SKM-1 treated with dmso at 0.1 percent for 144 hours (cell line): ENCODE data around the gene EFR3B.
"Not testable (repeated sequence)": the region's sequence is repeated elsewhere in the genome, so short reads cannot be mapped to it uniquely, and the experiment has no call there.

Experiments
- DNase-seq: peaks from one replicate; lab custom pipeline; 2025; ENCODE audit not compliant: unreplicated experiment; lab: John Stamatoyannopoulos, UW

The EFR3B gene

DNA sequence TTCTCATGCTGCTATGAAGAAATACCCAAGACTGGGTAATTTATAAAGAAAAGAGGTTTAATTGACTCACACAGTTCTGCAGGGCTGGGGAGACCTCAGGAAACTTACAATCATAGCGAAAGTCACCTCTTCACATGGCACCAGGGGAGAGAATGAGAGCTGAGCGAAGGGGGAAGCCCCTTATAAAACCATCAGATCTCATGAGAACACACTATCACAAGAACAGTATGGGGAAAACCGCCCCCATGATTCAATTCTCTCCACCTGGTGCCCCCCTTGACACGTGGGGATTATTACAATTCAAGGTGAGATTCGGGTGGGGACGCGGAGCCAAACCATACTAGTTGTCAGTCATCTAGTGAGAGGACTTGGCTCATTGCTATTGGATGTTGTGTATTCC lies 60.5 kb downstream of the EFR3B start:
- not testable (repeated sequence) for DNase-seq

DNA sequence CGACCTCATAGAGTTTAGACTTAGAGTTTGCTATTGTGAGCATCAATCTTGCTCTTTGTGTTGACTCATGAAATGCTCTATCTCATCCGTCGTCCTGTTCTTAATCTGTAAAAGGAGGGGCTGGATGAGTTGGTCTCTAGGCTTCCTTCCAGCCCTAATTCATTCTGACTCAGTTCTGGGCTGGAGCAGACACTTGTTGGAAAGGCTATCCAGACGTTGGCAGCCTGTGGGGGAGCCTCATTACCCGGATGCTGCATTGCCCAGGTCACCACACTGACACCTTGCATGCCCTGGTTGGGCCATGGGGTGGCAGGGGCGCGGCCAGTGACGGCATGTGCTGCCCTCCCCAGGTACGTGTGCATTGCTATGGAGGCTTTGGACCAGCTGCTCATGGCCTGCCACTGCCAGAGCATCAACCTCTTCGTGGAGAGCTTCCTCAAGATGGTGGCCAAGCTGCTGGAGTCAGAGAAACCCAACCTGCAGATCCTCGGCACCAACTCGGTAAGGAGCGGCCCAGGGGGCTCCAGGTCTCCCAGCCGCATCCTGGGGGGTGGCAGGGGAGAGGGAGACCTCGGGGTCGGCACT lies 61.5 kb downstream of the EFR3B start:
- no peak for DNase-seq

DNA sequence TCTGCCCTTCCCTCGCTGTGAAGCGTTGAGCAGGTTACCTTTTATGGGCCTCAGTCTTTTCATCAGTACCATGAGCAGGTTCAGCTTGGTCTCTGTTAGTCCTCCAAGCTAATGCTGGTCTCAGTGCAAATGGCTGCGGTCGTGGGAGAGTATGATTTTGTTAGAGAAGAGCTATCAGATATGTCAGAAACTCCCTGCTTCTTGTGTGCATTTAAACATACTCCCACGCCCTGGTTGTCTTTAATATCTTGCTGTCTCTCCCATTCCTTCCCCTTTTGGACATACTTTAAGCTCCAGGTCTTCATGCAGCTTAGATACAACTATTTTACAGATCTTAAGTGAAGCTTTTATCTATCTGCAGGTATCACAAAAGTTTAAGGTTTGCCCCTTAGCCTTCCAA lies 62.9 kb downstream of the EFR3B start:
- no peak for DNase-seq

DNA sequence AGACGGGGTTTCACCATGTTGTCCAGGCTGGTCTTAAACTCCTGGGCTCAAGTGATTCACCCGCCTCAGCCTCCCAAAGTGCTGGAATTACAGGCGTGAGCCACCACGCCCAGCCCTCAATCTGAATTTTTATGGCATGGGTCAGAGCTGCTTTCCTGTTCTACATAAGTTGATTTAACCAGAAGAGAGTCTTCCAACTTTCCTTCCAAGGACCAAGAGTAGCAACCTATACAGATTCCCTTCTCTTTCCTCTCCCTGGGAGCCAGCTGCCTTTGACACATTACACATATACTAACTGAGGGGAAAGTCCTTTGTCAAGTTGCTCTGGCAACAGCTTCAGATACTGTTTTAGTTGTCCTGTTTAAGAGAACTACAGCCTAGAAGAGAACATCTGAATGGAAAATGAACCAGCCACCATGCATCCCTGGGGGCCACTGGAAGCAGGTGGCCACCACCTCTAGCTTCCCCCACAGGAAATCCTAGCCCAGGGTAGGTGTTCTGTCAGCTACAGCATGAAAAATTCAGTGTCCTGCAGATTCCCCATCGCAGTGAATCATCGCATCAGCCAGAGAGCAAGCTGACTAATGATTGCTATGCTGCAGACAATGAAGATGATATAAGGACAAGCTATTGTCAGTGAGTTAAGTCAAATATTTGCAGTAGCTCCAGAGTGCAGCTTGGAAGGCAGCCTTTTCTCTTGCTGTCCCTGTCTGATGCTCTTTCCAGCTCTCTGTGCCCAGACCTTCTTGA lies 63.6 kb downstream of the EFR3B start:
- no peak for DNase-seq

DNA sequence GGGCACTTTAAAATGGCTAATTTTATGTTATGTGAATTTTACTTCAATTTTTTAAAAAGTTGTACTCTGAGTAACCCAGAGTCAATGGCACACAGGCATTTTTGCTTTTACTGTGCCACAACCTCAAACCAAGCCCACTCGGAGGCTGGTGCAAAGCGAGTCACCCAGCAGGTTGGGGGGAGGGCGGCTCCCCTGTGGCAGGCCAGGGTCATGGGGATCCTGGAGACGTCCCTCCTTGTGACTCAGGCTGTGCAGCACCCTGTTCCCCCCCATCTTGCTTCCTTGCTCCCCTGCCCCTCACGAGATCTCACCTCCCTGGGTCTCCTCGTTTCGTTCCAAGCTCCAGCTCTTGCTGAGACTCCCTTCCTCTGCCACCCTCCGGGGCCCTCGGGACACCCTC lies 67.9 kb downstream of the EFR3B start:
- DNase-seq, result no peak

GRCh38 chr2:25112113-25112512 lies 70.2 kb downstream of the EFR3B start:
- DNase-seq, result no peak

DNA sequence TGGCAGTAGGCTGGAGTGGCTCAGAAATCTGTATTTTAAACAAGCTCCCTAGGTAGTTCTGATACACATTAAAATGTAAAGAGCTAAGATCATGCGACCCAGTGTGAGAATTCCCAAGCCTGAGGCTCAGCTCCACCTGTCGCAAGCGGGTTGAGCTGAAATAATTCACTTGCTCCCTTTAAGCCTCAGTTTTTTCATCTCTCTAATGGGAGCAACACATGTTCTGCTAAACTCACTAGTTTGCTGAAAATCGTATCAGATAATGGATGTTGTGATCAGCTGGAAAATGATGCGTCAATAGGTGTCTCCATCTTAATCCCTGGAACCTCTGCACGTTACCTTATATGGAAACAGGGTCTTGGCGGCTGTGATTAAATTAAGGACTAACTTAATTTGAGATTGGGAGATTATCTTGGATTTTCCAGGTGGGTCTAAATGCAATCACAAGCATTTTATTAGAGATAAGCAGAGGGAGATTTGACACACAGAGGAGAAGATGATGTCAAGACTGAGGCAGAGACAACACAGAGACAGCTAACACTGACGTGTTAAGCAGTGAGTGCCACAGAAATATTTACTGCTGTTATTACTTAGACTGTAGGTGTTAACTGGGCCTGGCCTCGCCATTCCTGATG lies 73.5 kb downstream of the EFR3B start:
- no peak for DNase-seq

GRCh38 chr2:25115902-25116301 lies 74.0 kb downstream of the EFR3B start:
- no peak for DNase-seq

DNA sequence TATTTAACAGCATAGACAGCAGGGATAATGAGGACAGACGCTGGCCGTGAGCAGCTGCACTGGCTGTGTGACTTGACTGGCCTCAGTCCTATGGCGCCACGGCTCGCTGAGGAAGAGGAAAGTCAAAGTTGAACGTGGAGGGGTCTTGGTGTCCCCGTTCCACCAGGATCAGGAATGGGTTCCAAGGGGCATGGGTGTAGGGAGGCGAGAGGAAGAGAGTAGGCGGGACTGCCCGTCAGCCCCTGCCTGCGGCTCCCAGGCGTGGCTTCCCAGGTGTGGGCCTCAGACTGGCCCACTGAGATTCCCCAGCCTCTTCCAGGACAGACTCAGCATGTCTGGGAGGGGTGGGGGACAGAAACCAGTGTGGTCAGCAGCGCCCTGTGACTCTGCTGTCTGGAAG lies 75.1 kb downstream of the EFR3B start:
- no peak for DNase-seq

DNA sequence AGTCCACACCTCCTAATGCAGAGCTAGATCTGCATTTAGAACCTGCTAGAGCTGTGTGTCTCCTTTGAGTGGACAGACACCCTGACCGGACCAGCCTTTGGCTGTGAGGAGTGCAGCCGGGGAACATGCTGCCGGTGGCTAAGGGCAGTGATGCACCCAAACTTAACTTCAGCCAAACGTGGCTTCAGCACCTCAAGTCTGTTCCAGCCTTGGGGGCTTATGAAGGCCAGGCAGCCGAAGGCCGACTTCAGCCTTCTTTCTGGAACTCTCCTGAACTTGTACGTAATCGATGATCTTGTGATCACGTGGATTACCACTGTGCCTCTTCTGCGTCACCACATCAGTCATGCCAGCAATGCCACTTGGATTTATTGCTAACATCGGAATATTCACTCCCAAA lies 77.4 kb downstream of the EFR3B start:
- no peak for DNase-seq

- no peak for DNase-seq
These were observed 80.5 kb downstream of the EFR3B start for GRCh38 chr2:25122367-25122766.

DNA sequence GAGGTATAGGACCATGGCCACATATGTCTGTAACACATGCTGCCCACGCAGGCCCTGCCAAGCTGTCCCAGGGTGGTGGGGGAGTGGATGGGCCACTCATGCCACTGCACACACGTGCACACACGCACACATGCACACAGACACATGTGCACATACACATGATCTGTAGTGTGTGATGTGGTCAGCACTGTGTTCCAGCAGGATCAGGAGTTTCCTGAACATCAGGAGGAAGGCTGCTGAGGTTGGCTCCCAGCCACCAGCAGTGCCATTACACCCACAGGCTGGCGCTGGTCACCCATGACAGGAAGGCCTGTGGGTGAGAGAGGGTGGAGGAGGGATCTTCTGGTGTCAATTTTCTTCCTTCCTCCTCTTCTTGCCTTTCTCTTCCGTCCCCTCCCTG lies 81.8 kb downstream of the EFR3B start:
- DNase-seq, result no peak

- no peak for DNase-seq
These were observed 83.3 kb downstream of the EFR3B start for GRCh38 chr2:25125189-25125588.

- no peak for DNase-seq
These were observed 84.1 kb downstream of the EFR3B start for GRCh38 chr2:25125976-25126375.

- DNase-seq, result not testable (repeated sequence)
These were observed 85.2 kb downstream of the EFR3B start for GRCh38 chr2:25127071-25127470.

GRCh38 chr2:25127646-25128045 lies 85.8 kb downstream of the EFR3B start:
- no peak for DNase-seq

DNA sequence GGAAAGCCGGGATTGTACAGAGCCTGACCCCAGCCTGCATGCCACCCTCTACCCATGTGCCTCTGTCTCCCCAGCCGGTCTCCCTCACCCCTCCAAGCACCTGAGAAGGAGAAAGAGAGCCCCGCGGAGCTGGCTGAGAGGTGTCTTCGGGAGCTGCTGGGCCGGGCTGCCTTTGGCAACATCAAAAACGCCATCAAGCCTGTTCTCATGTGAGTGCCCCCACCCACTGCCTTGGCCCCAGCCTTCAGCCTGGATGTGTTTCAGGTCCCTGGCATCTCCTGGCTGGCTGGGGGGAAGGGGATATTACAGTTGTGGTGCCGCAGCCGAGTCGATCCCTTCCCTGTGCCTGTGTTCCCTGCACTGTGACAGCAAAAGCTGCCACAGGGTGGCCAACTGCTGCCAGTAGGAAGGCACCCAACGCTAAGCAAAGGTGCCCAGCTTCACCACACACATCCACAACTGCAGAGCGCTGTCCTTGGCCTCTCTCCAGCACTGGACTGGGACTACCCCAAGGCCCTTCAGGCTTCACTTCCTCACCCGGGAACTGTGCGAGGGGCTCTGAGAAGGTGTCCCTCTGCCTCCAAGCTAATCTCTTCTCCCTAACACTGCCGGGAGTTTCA lies 88.1 kb downstream of the EFR3B start:
- DNase-seq, result no peak

- no peak for DNase-seq
These were observed 89.3 kb downstream of the EFR3B start for GRCh38 chr2:25131253-25131566.

DNA sequence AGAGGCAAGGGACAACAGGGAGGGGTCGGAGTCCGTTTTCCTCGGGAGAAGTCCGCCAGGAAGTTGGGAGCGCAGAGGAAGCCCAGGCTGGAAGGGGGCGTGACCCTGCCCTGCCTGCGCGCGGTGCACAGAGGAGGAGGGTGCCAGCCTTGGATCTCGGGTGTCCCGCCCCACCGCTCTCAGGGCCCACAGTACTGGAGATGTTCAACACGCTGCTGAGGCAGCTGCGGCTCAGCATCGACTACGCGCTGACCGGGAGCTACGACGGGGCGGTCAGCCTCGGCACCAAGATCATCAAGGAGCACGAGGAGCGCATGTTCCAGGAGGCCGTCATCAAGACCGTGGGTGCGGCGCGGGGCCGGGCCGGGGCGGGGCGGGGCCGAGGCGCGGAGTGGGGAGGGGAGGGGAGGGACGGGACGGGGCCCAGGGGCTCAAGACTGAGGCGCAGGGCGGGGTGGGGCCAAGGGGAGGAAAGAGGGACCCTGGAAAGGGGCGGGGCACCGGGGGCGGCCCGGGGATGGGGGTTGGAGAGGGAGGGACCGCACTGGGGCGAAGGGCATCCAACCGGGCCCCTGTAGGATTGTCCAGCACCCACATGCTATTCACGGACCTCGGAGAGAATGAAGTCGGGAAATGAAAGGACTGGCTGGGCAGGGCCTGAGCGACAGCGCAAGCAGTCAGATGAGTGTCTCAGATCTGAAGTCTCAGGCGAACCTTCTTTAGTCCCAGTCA lies 89.9 kb downstream of the EFR3B start:
- no peak for DNase-seq

DNA sequence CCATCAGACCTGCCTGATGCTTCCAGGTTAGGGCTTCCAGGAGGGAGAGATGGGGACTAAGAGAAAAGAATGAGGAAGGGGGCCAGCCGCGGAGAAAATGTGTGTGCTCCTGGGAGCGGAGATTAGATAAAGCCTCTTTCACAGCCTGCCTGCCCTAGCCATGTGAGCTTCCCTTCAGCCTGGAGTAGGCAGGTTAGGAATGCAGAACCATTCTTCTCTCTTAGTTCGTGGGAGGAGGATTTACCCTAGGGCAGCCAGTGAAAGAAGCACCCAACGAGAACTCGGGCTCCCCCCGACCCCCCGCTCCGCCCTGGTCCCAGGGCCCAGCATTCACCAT lies 90.4 kb downstream of the EFR3B start:
- DNase-seq, result no peak

DNA sequence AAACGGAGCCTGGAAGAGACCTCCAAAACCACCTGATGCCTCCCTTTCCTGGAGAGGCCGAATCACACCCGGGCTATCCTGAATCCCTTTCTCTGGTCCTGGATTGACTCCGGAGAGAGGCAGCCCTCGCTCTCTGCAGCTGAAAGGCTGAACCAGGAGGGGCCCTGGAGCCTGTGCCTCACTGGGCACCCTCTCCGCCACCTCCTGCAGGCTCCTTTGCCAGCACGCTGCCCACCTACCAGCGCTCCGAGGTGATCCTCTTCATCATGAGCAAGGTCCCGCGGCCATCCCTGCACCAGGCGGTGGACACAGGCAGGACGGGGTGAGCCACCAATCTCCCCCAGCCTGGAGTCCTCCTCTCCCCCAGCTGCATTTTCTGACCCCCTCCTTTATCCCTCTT lies 90.8 kb downstream of the EFR3B start:
- DNase-seq, result no peak

DNA sequence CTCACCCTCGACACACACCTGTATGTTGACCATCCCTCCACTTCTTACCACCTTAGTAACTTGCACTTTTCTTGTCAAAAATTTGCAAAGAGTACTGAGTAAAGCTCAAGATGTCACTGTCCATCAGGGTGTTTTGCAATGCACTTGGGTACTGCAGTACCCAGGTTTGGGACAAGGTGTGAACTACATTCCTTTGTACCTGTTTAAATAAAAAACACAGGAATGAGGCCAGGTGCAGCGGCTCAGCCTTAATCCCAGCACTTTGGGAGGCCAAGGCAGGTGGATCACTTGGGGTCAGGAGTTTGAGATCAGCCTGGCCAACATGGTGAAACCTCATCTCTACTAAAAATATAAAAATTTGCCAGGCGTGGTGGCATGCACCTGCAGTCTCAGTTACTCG lies 98.7 kb downstream of the EFR3B start:
- DNase-seq, result not testable (repeated sequence)
